H1 (cell line): ENCODE data around the gene MAGI3. TPM values are rescaled to one million over a fixed set of nuclear protein-coding genes. Genes with fewer than 3 reads are reported as not detected.

ENCODE experiments used
- CTCF ChIA-PET: fragments of 300-600 bp; sonication (Branson Sonifier 250); formaldehyde crosslinking; loops from one replicate; lab custom pipeline; 2021; ENCODE audit not compliant: partially characterized antibody; lab: Charles Lee
- POLR2A ChIA-PET: fragments of 300-600 bp; sonication (Branson Sonifier 250); formaldehyde crosslinking; loops from one replicate; lab custom pipeline; 2021; ENCODE audit warnings: inconsistent platforms; ENCODE audit not compliant: partially characterized antibody; lab: Charles Lee
- DNase-seq, 2 experiments: peaks; one replicate each; pipeline versions ENCODE4 v3.0.0 to v3.0.0-alpha.2; 2010 to 2022; ENCODE audit warnings: low spot score in 2 of 2, low read depth in 1 of 2, mixed read lengths in 1 of 2
- FAIRE-seq: peaks from 2 replicates; lab custom pipeline; 2011; peaks lifted over from hg19 to GRCh38; lab: Jason Lieb, UNC
- H2AFZ ChIP-seq: 2 replicates; pipeline ENCODE4 v1.8.1; 2012; ENCODE audit warnings: low read length, inconsistent platforms
- H2AK5ac ChIP-seq: 2 replicates; pipeline ENCODE4 v1.6.1; 2013; ENCODE audit warnings: low read depth, low read length
- H2BK120ac ChIP-seq: replicated peaks from 2 replicates; pipeline ENCODE3; 2013; ENCODE audit warnings: low read depth, low read length, inconsistent platforms
- H2BK12ac ChIP-seq: 2 replicates; pipeline ENCODE4 v1.6.1; 2013; ENCODE audit warnings: low read depth, low read length
- H2BK15ac ChIP-seq: 2 replicates; pipeline ENCODE4 v1.6.1; 2013; ENCODE audit warnings: low read length
- H2BK20ac ChIP-seq: 2 replicates; pipeline ENCODE4 v1.6.1; 2013; ENCODE audit warnings: low read length
- H2BK5ac ChIP-seq: 2 replicates; pipeline ENCODE4 v1.6.1; 2013; ENCODE audit warnings: low read depth, low read length
- H3K14ac ChIP-seq: 2 replicates; pipeline ENCODE4 v1.6.1; 2013; ENCODE audit warnings: inconsistent platforms; ENCODE audit not compliant: insufficient read length
- H3K18ac ChIP-seq: 2 replicates; pipeline ENCODE4 v1.6.1; 2013; ENCODE audit warnings: low read length; ENCODE audit errors: extremely low read depth
- H3K23ac ChIP-seq: 2 replicates; pipeline ENCODE4 v1.6.1; 2013; ENCODE audit warnings: inconsistent platforms; ENCODE audit not compliant: insufficient read length
- H3K23me2 ChIP-seq: 2 replicates; pipeline ENCODE4 v1.6.1; 2013; ENCODE audit warnings: low read depth, low read length
- H3K27ac ChIP-seq: 2 replicates; pipeline ENCODE4 v1.6.1; 2011; ENCODE audit warnings: low read depth, low read length, inconsistent platforms
- H3K27me3 ChIP-seq, 4 experiments: replicated peaks in 1 of 4; 1 replicate in 1 of 4; 2 replicates in 3 of 4; pipeline versions ENCODE4 v1.6.1 to v1.8.1; 2011 to 2013; ENCODE audit warnings: low read length in 3 of 4, mild to moderate bottlenecking in 3 of 4, inconsistent platforms in 2 of 4, mixed read lengths in 2 of 4, moderate library complexity in 1 of 4; ENCODE audit not compliant: control insufficient read depth in 3 of 4, insufficient read depth in 3 of 4; ENCODE audit errors: extremely low read depth in 1 of 4
- H3K36me3 ChIP-seq, 4 experiments: 2 replicates each; pipeline versions ENCODE4 v1.6.1 to v1.8.1; 2011 to 2013; ENCODE audit warnings: mild to moderate bottlenecking in 4 of 4, low read length in 3 of 4, moderate library complexity in 2 of 4, control low read depth in 1 of 4, inconsistent platforms in 1 of 4; ENCODE audit not compliant: insufficient read depth in 4 of 4, control insufficient read depth in 2 of 4
- H3K4ac ChIP-seq: replicated peaks from 2 replicates; pipeline ENCODE3; 2013; ENCODE audit warnings: low read length, low read depth, mixed read lengths, inconsistent platforms; ENCODE audit not compliant: insufficient read length
- H3K4me1 ChIP-seq, 4 experiments: replicated peaks in 1 of 4; 1 replicate in 1 of 4; 2 replicates in 3 of 4; pipeline versions ENCODE4 v1.6.1 to v1.8.1; 2011 to 2013; ENCODE audit warnings: low read length in 3 of 4, inconsistent platforms in 2 of 4, mixed read lengths in 1 of 4; ENCODE audit not compliant: insufficient read depth in 4 of 4, control insufficient read depth in 3 of 4
- H3K4me2 ChIP-seq, 2 experiments: 2 replicates each; pipeline versions ENCODE4 v1.6.1 to v1.8.1; 2011 to 2013; ENCODE audit warnings: low read depth in 2 of 2, low read length in 2 of 2, control low read depth in 1 of 2, inconsistent platforms in 1 of 2, mild to moderate bottlenecking in 1 of 2; ENCODE audit not compliant: insufficient read depth in 1 of 2
- H3K4me3 ChIP-seq, 4 experiments: fragments of 200-600, 300-600 bp in 1 of 4; sonication (generic), shearing (Covaris generic), sonication (Bioruptor Twin) in 1 of 4; 2 replicates each; pipeline versions ENCODE4 v1.5.1 to v1.8.1; 2011 to 2016; ENCODE audit warnings: low read length in 4 of 4, low read depth in 3 of 4, control low read depth in 2 of 4, inconsistent platforms in 2 of 4, mild to moderate bottlenecking in 2 of 4, mixed read lengths in 1 of 4, moderate library complexity in 1 of 4; ENCODE audit not compliant: insufficient read depth in 2 of 4; ENCODE audit errors: extremely low read depth in 1 of 4
- H3K56ac ChIP-seq: replicated peaks from 2 replicates; pipeline ENCODE3; 2013; ENCODE audit warnings: low read depth, mild to moderate bottlenecking, mixed read lengths, low read length, inconsistent platforms; ENCODE audit not compliant: insufficient read length
- H3K79me1 ChIP-seq: 2 replicates; pipeline ENCODE4 v1.6.1; 2013; ENCODE audit warnings: low read depth, low read length, control low read depth
- H3K79me2 ChIP-seq, 2 experiments: 2 replicates each; pipeline versions ENCODE4 v1.6.1 to v1.8.1; 2012 to 2013; ENCODE audit warnings: low read length in 2 of 2, mild to moderate bottlenecking in 2 of 2, inconsistent platforms in 1 of 2; ENCODE audit not compliant: insufficient read depth in 2 of 2, control insufficient read depth in 1 of 2
- H3K9ac ChIP-seq, 4 experiments: replicated peaks in 1 of 4; 1 replicate in 1 of 4; 2 replicates in 3 of 4; pipeline versions ENCODE4 v1.6.1 to v1.8.1; 2011 to 2013; ENCODE audit warnings: low read depth in 3 of 4, low read length in 3 of 4, control low read depth in 2 of 4, mild to moderate bottlenecking in 2 of 4, moderate library complexity in 2 of 4, inconsistent platforms in 1 of 4; ENCODE audit errors: extremely low read depth in 1 of 4
- H3K9me3 ChIP-seq, 2 experiments: 2 replicates each; pipeline versions ENCODE4 v1.6.1 to v1.8.1; 2012 to 2013; ENCODE audit warnings: mild to moderate bottlenecking in 2 of 2, moderate library complexity in 2 of 2, control low read depth in 1 of 2, inconsistent platforms in 1 of 2, low read depth in 1 of 2, low read length in 1 of 2, mixed read lengths in 1 of 2; ENCODE audit not compliant: insufficient read depth in 2 of 2
- H4K20me1 ChIP-seq, 2 experiments: replicated peaks in 1 of 2; 2 replicates each; pipeline versions ENCODE3 to v1.8.1; 2011 to 2013; ENCODE audit warnings: inconsistent platforms in 2 of 2, low read length in 2 of 2, mild to moderate bottlenecking in 1 of 2; ENCODE audit not compliant: insufficient read depth in 2 of 2, control insufficient read depth in 1 of 2
- H4K5ac ChIP-seq: 2 replicates; pipeline ENCODE4 v1.6.1; 2013; ENCODE audit warnings: low read length, low read depth, mixed read lengths, inconsistent platforms; ENCODE audit not compliant: insufficient read length
- H4K8ac ChIP-seq: 2 replicates; pipeline ENCODE4 v1.8.0; 2013; ENCODE audit warnings: mild to moderate bottlenecking, moderate library complexity, low read length, inconsistent platforms; ENCODE audit not compliant: insufficient read depth; ENCODE audit errors: extremely low read depth
- H4K91ac ChIP-seq: replicated peaks from 2 replicates; pipeline ENCODE3; 2013; ENCODE audit warnings: low read length, mixed read lengths, inconsistent platforms; ENCODE audit not compliant: insufficient read length
- BCL11A ChIP-seq, 2 experiments: IDR thresholded peaks; one replicate each; pipeline ENCODE4 v1.6.1; 2011; ENCODE audit warnings: low read depth in 2 of 2, low read length in 2 of 2, mild to moderate bottlenecking in 2 of 2
- CHD1 ChIP-seq: IDR thresholded peaks from 2 replicates; pipeline ENCODE4 v1.6.1; 2012; ENCODE audit warnings: low read depth, low read length, improper control_type of control experiment
- E2F6 ChIP-seq: IDR thresholded peaks from 2 replicates; pipeline ENCODE4 v1.6.1; 2012; ENCODE audit warnings: inconsistent platforms
- POLR2AphosphoS5 ChIP-seq: IDR thresholded peaks from 2 replicates; pipeline ENCODE4 v1.6.1; 2011; ENCODE audit warnings: low read depth, low read length
- WGBS, 2 experiments: shearing (Covaris generic) in 1 of 2; methylation state at CpG; one replicate each; pipeline versions ENCODE4 v1.1.6 to v1.1.7; 2013 to 2015; ENCODE audit warnings: low lambda C conversion rate in 2 of 2, mixed read lengths in 2 of 2, inconsistent platforms in 1 of 2, low coverage in 1 of 2, missing lambda C conversion rate in 1 of 2; ENCODE audit not compliant: insufficient replicate concordance in 2 of 2, insufficient coverage in 1 of 2, insufficient read length in 1 of 2; ENCODE audit errors: extremely low coverage in 1 of 2, missing lambda C conversion rate in 1 of 2; 5-methylcytosine and 5-hydroxymethylcytosine counted together
- polyA plus RNA-seq, 7 experiments: library from polyadenylated mRNA; depleted of rRNA in 3 of 7; stranded (reverse) in 5 of 7; unstranded in 2 of 7; fragments of >200 nt in 5 of 7; fragments of 200-250 nt in 2 of 7; gene quantifications; 1 replicate in 5 of 7; 2 replicates in 1 of 7; 4 replicates in 1 of 7; pipeline versions ENCODE4 v1.2.1 to v1.2.3, GENCODE V29; 2011 to 2013; ENCODE audit warnings: missing spikeins in 2 of 7, mixed read lengths in 2 of 7
- total RNA-seq: library from RNA; stranded (reverse); fragmentation: NEBNext Ultra II Directional; extraction: Animal tissue kit (Norgen Biotek cat#: 25700); gene quantifications from 2 replicates; pipeline ENCODE4 v1.2.1, GENCODE V29; 2021

Gene MAGI3
- total and polyA plus RNA-seq, 2 of the 8 experiments (the other 6 are each of a cell fraction or from before 2014, with no cell fraction given): 2.3 to 7.8 TPM

DNA sequence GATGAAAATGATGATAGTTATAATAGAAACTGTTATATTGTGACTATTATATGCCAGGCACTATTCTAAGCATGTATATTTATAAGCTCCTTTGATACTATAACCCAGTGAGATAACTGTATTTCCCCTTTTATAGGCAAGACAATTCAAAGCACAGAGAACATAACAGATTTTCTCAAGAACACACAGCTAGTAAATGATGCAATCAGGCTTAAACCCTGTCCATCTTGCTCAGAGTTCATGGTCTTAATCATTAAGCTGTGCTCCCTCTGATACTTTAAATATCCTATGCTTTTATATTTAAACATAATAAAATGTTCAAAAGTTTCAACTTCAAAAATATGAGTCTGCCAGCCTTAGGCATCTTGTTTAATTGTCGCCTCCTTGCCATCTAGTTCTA is 280.3 kb downstream of the MAGI3 start:
- POLR2A ChIA-PET: no interaction called here
- no peak overlapping the region for H3K4ac ChIP-seq
- TF ChIP-seq CHD1: no peak
- no peak for TF ChIP-seq E2F6
- no peak for TF ChIP-seq BCL11A (IDR thresholded peaks at IDR 0.05; ENCODE audit: low read depth in 2 of 2, low read length in 2 of 2)
- TF ChIP-seq POLR2AphosphoS5: no peak
- H2AFZ ChIP-seq: no peak overlapping the region
- DNase-seq: no peak
- H3K23ac ChIP-seq: no peak overlapping the region
- H3K36me3 ChIP-seq: 0 out of 8 replicates have a peak, but pooled peaks cover 0 to 2% (median 0%) of the 10 kb centered on the region in 4 experiments
- no peak overlapping the region for H2BK12ac ChIP-seq
- no peak overlapping the region for H2BK120ac ChIP-seq
- H2AK5ac ChIP-seq: no peak overlapping the region
- no peak overlapping the region for H4K91ac ChIP-seq
- CTCF ChIA-PET: interaction anchor here (0.5 to 1.9 kb wide), 5 partner anchors 44 to 528 kb away, joined by 3 to 4 read pairs (median 3); no protein-coding TSS in a partner anchor
- H3K14ac ChIP-seq: no peak overlapping the region
- H3K4me1 ChIP-seq: no peaks in the 10 kb centered on the region
- no peaks in the 10 kb centered on the region for H3K9me3 ChIP-seq
- H3K79me1 ChIP-seq: no peaks in the 10 kb centered on the region
- no peaks in the 10 kb centered on the region for H4K20me1 ChIP-seq
- H2BK15ac ChIP-seq: no peak overlapping the region
- no peak overlapping the region for H3K9ac ChIP-seq
- no peaks in the 10 kb centered on the region for H3K27me3 ChIP-seq
- WGBS, 2 experiments: 87% methylated on average over 1 of the region's 1 CpG; no CpG with 5 or more reads in 1 of the 2 experiments
- no peaks in the 10 kb centered on the region for H3K79me2 ChIP-seq
- no peaks in the 10 kb centered on the region for H3K23me2 ChIP-seq
- no peak overlapping the region for H2BK20ac ChIP-seq
- no peak for FAIRE-seq
- no peak overlapping the region for H3K56ac ChIP-seq
- H4K5ac ChIP-seq: no peak overlapping the region
- no peak overlapping the region for H3K18ac ChIP-seq
- H4K8ac ChIP-seq: no peak overlapping the region
- no peak overlapping the region for H2BK5ac ChIP-seq
- H3K4me2 ChIP-seq: no peak overlapping the region
- no peak overlapping the region for H3K4me3 ChIP-seq
- no peak overlapping the region for H3K27ac ChIP-seq
